Ovary (tissue), 9 donors: Measurements from ENCODE around the gene SPSB3. TPM values are rescaled to one million over a fixed set of nuclear protein-coding genes. Genes with fewer than 3 reads are reported as not detected.

Experiments
- DNase-seq, 5 donors: peaks; one replicate each; pipeline ENCODE4 v3.0.0-alpha.2; 2019 to 2020
- H3K27ac ChIP-seq, 2 donors: fragments of 200-600 bp; one replicate each; pipeline versions ENCODE4 v1.5.1 to v1.8.0; 2019 to 2022
- H3K27me3 ChIP-seq: fragments of 200-600 bp; one replicate; pipeline ENCODE4 v1.8.0; 2022
- H3K36me3 ChIP-seq: fragments of 200-600 bp; sonication (generic); one replicate; pipeline ENCODE4 v1.5.1; 2019
- H3K4me1 ChIP-seq: one replicate; pipeline ENCODE4 v1.8.1; 2013; ENCODE audit warnings: mild to moderate bottlenecking, moderate library complexity; ENCODE audit not compliant: insufficient read depth
- H3K4me3 ChIP-seq: fragments of 200-600 bp; sonication (generic); one replicate; pipeline ENCODE4 v1.5.1; 2017
- H3K9me3 ChIP-seq, 2 donors: fragments of 200-600 bp in 1 of 2; sonication (generic) in 1 of 2; one replicate each; pipeline versions ENCODE4 v1.5.1 to v1.8.1; 2013 to 2019; ENCODE audit warnings: mild to moderate bottlenecking in 1 of 2, moderate library complexity in 1 of 2
- EP300 ChIP-seq: sonication (generic); formaldehyde crosslinking; IDR thresholded peaks from one replicate; pipeline ENCODE4 v1.6.1; 2017; ENCODE audit warnings: antibody characterized with exemption
- POLR2A ChIP-seq: fragments of 450-650 bp; IDR thresholded peaks from one replicate; pipeline ENCODE4 v1.6.1; 2017; ENCODE audit warnings: antibody characterized with exemption, mild to moderate bottlenecking, moderate library complexity
- WGBS, 3 donors: extraction: QIAGEN DNeasy Blood & Tissue Kit in 1 of 3; methylation state at CpG; one replicate each; pipeline versions ENCODE4 v1.1.5 to v1.1.7; 2013 to 2017; 5-methylcytosine and 5-hydroxymethylcytosine counted together
- intact Hi-C, 4 donors: fragments of 100-400 bp; cut with DNase I; formaldehyde crosslinking; loops; one replicate each; pipeline versions ENCODE4 v1.11.0 to v1.15.1; 2022 to 2023
- microRNA-seq, 3 donors: library from miRNA; unstranded; fragments of <30 nt; microRNA quantifications; one replicate each; pipeline versions ENCODE4 to v1.2.0, GENCODE V29; 2019 to 2020
- polyA plus RNA-seq, 2 donors: library from polyadenylated mRNA; stranded (reverse); fragments of 200-250 nt in 1 of 2; fragments of 350-450 nt in 1 of 2; fragmentation: Illumina TruSeq in 1 of 2; extraction: RNeasy Lipid Tissue Mini Kit (QIAGEN cat#74804) in 1 of 2; gene quantifications; one replicate each; pipeline ENCODE4 v1.2.3, GENCODE V29; 2013 to 2014
- small RNA-seq: library from RNA; depleted of rRNA; stranded (forward); fragments of <200 nt; gene quantifications from one replicate; pipeline ENCODE3, GENCODE V24; 2016
- total RNA-seq, 7 donors: library from RNA; depleted of rRNA in 2 of 7; stranded (reverse); fragments of >200 nt in 2 of 7; fragmentation: NEBNext Ultra II Directional in 3 of 7; extraction: Animal tissue kit (Norgen Biotek cat#: 25700) in 3 of 7; gene quantifications; one replicate each; pipeline versions ENCODE4 v1.1.0 to v1.2.4, GENCODE V29; 2016 to 2023
- TF ChIP-seq, protein P1 (sequence below), 3 donors: fragments of 450-650 bp in 2 of 3; fragments of 200-600 bp in 1 of 3; IDR thresholded peaks; one replicate each; pipeline versions ENCODE4 v1.5.1 to v1.8.0; 2016 to 2022; ENCODE audit warnings: antibody characterized with exemption in 3 of 3, mild to moderate bottlenecking in 1 of 3
- donor health status: DM: no; HTN: no; CAD: no; lungs with moderate emphysema.
- donor health status: DM: no; HTN: no; CAD: no.
- donor health status: Bipolar disorder and iron deficiency.
- donor health status: DM: yes; HTN: yes; CAD: no.
- donor health status: DM: no; HTN: no; CAD: no.
- donor health status: DM: yes; HTN: yes; CAD: no.

Gene SPSB3
- total and polyA plus RNA-seq, 9 donors = 2.4 to 138 (median 57.6) TPM

- no peaks in the 10 kb centered on the region for H3K27me3 ChIP-seq
- no peak for DNase-seq
- no peaks in the 10 kb centered on the region for H3K4me1 ChIP-seq
- 90 to 95% (median 91%) methylated on average over 7 of the region's 7 CpGs for WGBS, 3 donors
- H3K36me3 ChIP-seq = no peaks in the 10 kb centered on the region
- TF ChIP-seq POLR2A (no peak), EP300 (no peak)
- TF ChIP-seq, protein P1, sequence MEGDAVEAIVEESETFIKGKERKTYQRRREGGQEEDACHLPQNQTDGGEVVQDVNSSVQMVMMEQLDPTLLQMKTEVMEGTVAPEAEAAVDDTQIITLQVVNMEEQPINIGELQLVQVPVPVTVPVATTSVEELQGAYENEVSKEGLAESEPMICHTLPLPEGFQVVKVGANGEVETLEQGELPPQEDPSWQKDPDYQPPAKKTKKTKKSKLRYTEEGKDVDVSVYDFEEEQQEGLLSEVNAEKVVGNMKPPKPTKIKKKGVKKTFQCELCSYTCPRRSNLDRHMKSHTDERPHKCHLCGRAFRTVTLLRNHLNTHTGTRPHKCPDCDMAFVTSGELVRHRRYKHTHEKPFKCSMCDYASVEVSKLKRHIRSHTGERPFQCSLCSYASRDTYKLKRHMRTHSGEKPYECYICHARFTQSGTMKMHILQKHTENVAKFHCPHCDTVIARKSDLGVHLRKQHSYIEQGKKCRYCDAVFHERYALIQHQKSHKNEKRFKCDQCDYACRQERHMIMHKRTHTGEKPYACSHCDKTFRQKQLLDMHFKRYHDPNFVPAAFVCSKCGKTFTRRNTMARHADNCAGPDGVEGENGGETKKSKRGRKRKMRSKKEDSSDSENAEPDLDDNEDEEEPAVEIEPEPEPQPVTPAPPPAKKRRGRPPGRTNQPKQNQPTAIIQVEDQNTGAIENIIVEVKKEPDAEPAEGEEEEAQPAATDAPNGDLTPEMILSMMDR (IDR thresholded peaks at IDR 0.05) = no peak
- intact Hi-C loops = no loop called here
- H3K27ac ChIP-seq = no peak overlapping the region
- H3K9me3 ChIP-seq = no peaks in the 10 kb centered on the region
- no peak overlapping the region for H3K4me3 ChIP-seq
Observed at GRCh38 chr16:1731073-1731472, 51.3 kb downstream of the SPSB3 start.

DNA sequence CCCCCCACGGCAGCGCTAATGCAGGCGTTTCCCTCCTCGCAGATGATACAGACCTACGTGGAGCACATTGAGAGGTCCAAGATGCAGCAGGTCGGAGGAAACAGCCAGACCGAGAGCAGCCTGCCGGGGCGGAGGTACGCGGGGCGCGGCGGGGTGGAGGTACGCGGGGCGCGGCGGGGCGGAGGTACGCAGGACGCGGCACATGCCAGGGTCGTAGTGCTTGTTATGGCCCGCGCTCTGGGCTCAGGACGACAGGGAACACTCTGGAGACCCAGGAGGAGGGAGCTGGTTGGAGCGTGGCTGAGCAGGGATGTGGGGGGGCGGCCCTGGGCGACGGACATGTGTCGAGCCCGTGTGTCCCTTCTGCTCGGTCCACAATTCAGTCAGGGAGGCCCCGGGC lies 52.9 kb downstream of the SPSB3 start:
- H3K36me3 ChIP-seq = no peaks in the 10 kb centered on the region
- intact Hi-C loops = no loop called here
- no peak for TF ChIP-seq EP300
- TF ChIP-seq, protein P1 (IDR thresholded peaks at IDR 0.05) = no peak
- no peak for TF ChIP-seq POLR2A
- no peaks in the 10 kb centered on the region for H3K4me1 ChIP-seq
- no peak overlapping the region for H3K4me3 ChIP-seq
- no peaks in the 10 kb centered on the region for H3K9me3 ChIP-seq
- H3K27me3 ChIP-seq = no peaks in the 10 kb centered on the region
- 90 to 94% (median 92%) methylated on average over 35 of the region's 35 CpGs for WGBS, 3 donors
- H3K27ac ChIP-seq = no peak overlapping the region
- DNase-seq = no peak

GRCh38 chr16:1729026-1729425 lies 53.3 kb downstream of the SPSB3 start:
- no peaks in the 10 kb centered on the region for H3K4me1 ChIP-seq
- no peaks in the 10 kb centered on the region for H3K36me3 ChIP-seq
- no peaks in the 10 kb centered on the region for H3K27me3 ChIP-seq
- TF ChIP-seq, protein P1 (IDR thresholded peaks at IDR 0.05) = no peak
- TF ChIP-seq POLR2A = no peak
- no peak for TF ChIP-seq EP300
- no peak overlapping the region for H3K4me3 ChIP-seq
- no peaks in the 10 kb centered on the region for H3K9me3 ChIP-seq
- H3K27ac ChIP-seq = no peak overlapping the region
- intact Hi-C loops = no loop called here
- WGBS, 3 donors = 92 to 95% (median 92%) methylated on average over 18 of the region's 18 CpGs
- no peak for DNase-seq

DNA sequence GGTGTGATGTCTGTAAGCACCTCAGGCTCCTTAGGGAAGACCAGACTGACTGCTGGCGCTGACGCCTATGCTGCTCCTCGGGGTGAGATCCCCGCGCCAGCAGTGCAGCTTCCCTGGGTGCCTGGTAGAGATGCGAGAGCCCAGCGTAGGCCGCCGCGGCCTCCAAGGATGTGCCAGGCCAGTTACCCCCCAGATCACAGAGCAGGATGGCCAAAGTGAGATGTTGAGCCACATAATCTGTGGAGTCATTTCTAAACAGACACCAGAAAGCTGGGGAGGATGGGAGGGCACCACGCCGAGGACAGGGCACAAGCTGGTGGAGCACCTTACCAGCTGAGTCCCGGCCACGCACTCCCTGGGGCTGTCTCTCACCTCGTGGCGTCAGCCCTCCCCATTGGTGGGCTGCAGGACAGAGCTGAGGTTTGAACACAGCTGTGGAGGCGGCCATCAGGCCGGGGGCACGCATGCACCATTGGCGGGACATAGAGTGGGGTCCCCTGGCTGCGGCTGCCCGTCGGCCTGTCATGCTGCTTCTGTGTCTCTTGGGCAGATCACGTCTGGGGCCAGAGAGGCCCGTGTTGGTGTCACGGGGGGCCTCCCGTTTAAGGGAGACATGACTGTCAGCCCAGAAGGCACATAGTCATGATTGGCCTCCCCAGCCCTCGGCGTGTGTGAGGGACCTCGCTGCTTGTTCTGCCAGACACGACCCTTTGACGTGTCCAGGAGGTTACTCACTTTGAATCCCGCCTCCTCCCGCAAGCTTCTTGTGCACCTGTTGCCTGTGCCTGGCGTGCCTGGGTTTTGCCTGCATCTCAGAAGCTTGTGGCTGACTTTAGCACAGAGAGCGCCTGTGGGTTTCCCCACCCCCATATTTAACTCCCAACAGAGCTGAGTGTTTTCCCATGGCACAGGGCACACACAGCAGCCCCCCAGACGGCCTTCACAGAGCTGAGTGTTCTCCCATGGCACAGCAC lies 54.4 kb downstream of the SPSB3 start:
- Histone ChIP-seq H3K4me1 (peaks cover under 1% of the 10 kb centered on the region), H3K27me3 (no peaks in the 10 kb centered on the region), H3K27ac (no peak overlapping the region), H3K4me3 (no peak overlapping the region), H3K9me3 (no peaks in the 10 kb centered on the region), H3K36me3 (no peaks in the 10 kb centered on the region)
- no peak for DNase-seq
- 89 to 90% (median 89%) methylated on average over 37 of the region's 37 CpGs for WGBS, 3 donors
- TF ChIP-seq, protein P1 (IDR thresholded peaks at IDR 0.05) = no peak
- TF ChIP-seq POLR2A (no peak), EP300 (no peak)
- intact Hi-C loops = no loop called here

Small RNA genes within 50 kb of the gene (microRNA-seq; reads per million reads assigned to microRNA genes)
- 0 to 0.47 (median 0) reads per million in 3 donors for gene MIR3177

Small RNA genes within 50 kb of the gene (small RNA-seq; reads per million reads assigned to genes)
- gene MIR3177 = not detected

Other genes with a start within 250 kb of the SPSB3 start
- gene TMEM204, start 248.9 kb downstream of the SPSB3 start, total RNA-seq = 10 to 100 TPM in 6 of 7 donors, 1 to 10 TPM in 1; 9.2 to 23.7 (median 13.8) TPM
- gene TMEM204, start 248.9 kb downstream of the SPSB3 start, polyA plus RNA-seq = 10 to 100 TPM in 1 of 2 donors, 1 to 10 TPM in 1; 6.5 to 35.5 TPM
- gene IFT140, start 170.5 kb downstream of the SPSB3 start, total RNA-seq = 10 to 100 TPM; 20.7 to 43.1 (median 30.5) TPM
- gene IFT140, start 170.5 kb downstream of the SPSB3 start, polyA plus RNA-seq = 10 to 100 TPM in 1 of 2 donors, 1 to 10 TPM in 1; 8.8 to 20.3 TPM
- gene CRAMP1, start 170.2 kb downstream of the SPSB3 start, total RNA-seq = 10 to 100 TPM in 5 of 7 donors, 1 to 10 TPM in 2; 7.4 to 21.0 (median 20.2) TPM
- gene CRAMP1, start 170.2 kb downstream of the SPSB3 start, polyA plus RNA-seq = 10 to 100 TPM in 1 of 2 donors, 1 to 10 TPM in 1; 6.9 to 11.2 TPM
- 10 to 100 TPM; 14.4 to 51.8 (median 44.1) TPM for gene JPT2, start 104.3 kb downstream of the SPSB3 start, total RNA-seq
- 10 to 100 TPM; 22.3 to 44.9 TPM for gene JPT2, start 104.3 kb downstream of the SPSB3 start, polyA plus RNA-seq
- gene MAPK8IP3, start 76.4 kb downstream of the SPSB3 start, total RNA-seq = 100 to 1,000 TPM in 1 of 7 donors, 10 to 100 TPM in 6; 50.3 to 117 (median 75.5) TPM
- gene MAPK8IP3, start 76.4 kb downstream of the SPSB3 start, polyA plus RNA-seq = 10 to 100 TPM in 1 of 2 donors, 1 to 10 TPM in 1; 7.0 to 60.8 TPM
- gene NME3, start 11.0 kb downstream of the SPSB3 start, total RNA-seq = 100 to 1,000 TPM in 1 of 7 donors, 10 to 100 TPM in 6; 68.6 to 129 (median 86.8) TPM
- gene NME3, start 11.0 kb downstream of the SPSB3 start, polyA plus RNA-seq = 100 to 1,000 TPM in 1 of 2 donors, not detected in 1; 128 TPM
- gene EME2, start 9.8 kb downstream of the SPSB3 start, total RNA-seq = 10 to 100 TPM in 6 of 7 donors, 1 to 10 TPM in 1; 6.2 to 19.2 (median 16.1) TPM
- gene EME2, start 9.8 kb downstream of the SPSB3 start, polyA plus RNA-seq = 1 to 10 TPM in 1 of 2 donors, under 1 TPM in 1; 0.83 to 4.6 TPM
- 10 to 100 TPM; 47.5 to 79.4 (median 53.6) TPM for gene MRPS34, start 9.4 kb downstream of the SPSB3 start, total RNA-seq
- gene MRPS34, start 9.4 kb downstream of the SPSB3 start, polyA plus RNA-seq = 10 to 100 TPM; 31.8 to 61.4 TPM
- 10 to 100 TPM; 42.8 to 72.0 (median 52.3) TPM for gene NUBP2, start 389 bp upstream of the SPSB3 start, total RNA-seq
- 10 to 100 TPM in 1 of 2 donors, under 1 TPM in 1; 0.50 to 76.5 TPM for gene NUBP2, start 389 bp upstream of the SPSB3 start, polyA plus RNA-seq
- gene IGFALS, start 11.1 kb upstream of the SPSB3 start, total RNA-seq = 1 to 10 TPM in 2 of 7 donors, under 1 TPM in 5; 0.20 to 1.8 (median 0.47) TPM
- gene IGFALS, start 11.1 kb upstream of the SPSB3 start, polyA plus RNA-seq = under 1 TPM in 1 of 2 donors, not detected in 1; 0.63 TPM
- gene HAGH, start 44.3 kb upstream of the SPSB3 start, total RNA-seq = 10 to 100 TPM; 22.8 to 70.2 (median 37.0) TPM
- 10 to 100 TPM in 1 of 2 donors, 1 to 10 TPM in 1; 7.7 to 38.2 TPM for gene HAGH, start 44.3 kb upstream of the SPSB3 start, polyA plus RNA-seq
- gene FAHD1, start 44.6 kb upstream of the SPSB3 start, total RNA-seq = 10 to 100 TPM; 11.0 to 22.1 (median 16.8) TPM
- 10 to 100 TPM; 11.0 to 14.0 TPM for gene FAHD1, start 44.6 kb upstream of the SPSB3 start, polyA plus RNA-seq
- gene MEIOB, start 89.6 kb upstream of the SPSB3 start, total RNA-seq = under 1 TPM in 2 of 7 donors, not detected in 5; 0.23 to 0.24 TPM
- under 1 TPM; 0.24 to 0.27 TPM for gene MEIOB, start 89.6 kb upstream of the SPSB3 start, polyA plus RNA-seq
- 1 to 10 TPM in 1 of 7 donors, under 1 TPM in 1, not detected in 5; 0.69 to 1.8 TPM for gene HS3ST6, start 135.8 kb upstream of the SPSB3 start, total RNA-seq
- not detected for gene HS3ST6, start 135.8 kb upstream of the SPSB3 start, polyA plus RNA-seq
- gene MSRB1, start 160.6 kb upstream of the SPSB3 start, total RNA-seq = 10 to 100 TPM; 12.2 to 27.5 (median 21.9) TPM
- 10 to 100 TPM in 1 of 2 donors, 1 to 10 TPM in 1; 6.7 to 31.1 TPM for gene MSRB1, start 160.6 kb upstream of the SPSB3 start, polyA plus RNA-seq
- not detected for gene RPL3L, start 172.1 kb upstream of the SPSB3 start, total RNA-seq
- gene RPL3L, start 172.1 kb upstream of the SPSB3 start, polyA plus RNA-seq = not detected
- 100 to 1,000 TPM in 3 of 7 donors, 10 to 100 TPM in 4; 81.5 to 133 (median 95.4) TPM for gene NDUFB10, start 177.0 kb upstream of the SPSB3 start, total RNA-seq
- 100 to 1,000 TPM; 152 to 176 TPM for gene NDUFB10, start 177.0 kb upstream of the SPSB3 start, polyA plus RNA-seq
- 1,000 to 10,000 TPM; 2,694 to 4,021 (median 3,788) TPM for gene RPS2, start 182.3 kb upstream of the SPSB3 start, total RNA-seq
- 1,000 to 10,000 TPM; 1,606 to 4,743 TPM for gene RPS2, start 182.3 kb upstream of the SPSB3 start, polyA plus RNA-seq
- gene RNF151, start 184.3 kb upstream of the SPSB3 start, total RNA-seq = under 1 TPM in 1 of 7 donors, not detected in 6; 0.32 TPM
- gene RNF151, start 184.3 kb upstream of the SPSB3 start, polyA plus RNA-seq = not detected
- gene TBL3, start 189.5 kb upstream of the SPSB3 start, total RNA-seq = 10 to 100 TPM; 28.9 to 48.0 (median 31.0) TPM
- gene TBL3, start 189.5 kb upstream of the SPSB3 start, polyA plus RNA-seq = 10 to 100 TPM in 1 of 2 donors, 1 to 10 TPM in 1; 2.1 to 40.6 TPM
- gene NOXO1, start 198.9 kb upstream of the SPSB3 start, total RNA-seq = 1 to 10 TPM in 1 of 7 donors, under 1 TPM in 3, not detected in 3; 0.36 to 1.3 (median 0.66) TPM
- under 1 TPM in 1 of 2 donors, not detected in 1; 0.48 TPM for gene NOXO1, start 198.9 kb upstream of the SPSB3 start, polyA plus RNA-seq
- gene GFER, start 201.6 kb upstream of the SPSB3 start, total RNA-seq = 10 to 100 TPM; 10.6 to 18.5 (median 14.0) TPM
- 10 to 100 TPM in 1 of 2 donors, 1 to 10 TPM in 1; 6.1 to 16.8 TPM for gene GFER, start 201.6 kb upstream of the SPSB3 start, polyA plus RNA-seq
- 1 to 10 TPM in 4 of 7 donors, under 1 TPM in 3; 0.50 to 4.0 (median 1.1) TPM for gene SYNGR3, start 207.4 kb upstream of the SPSB3 start, total RNA-seq
- gene SYNGR3, start 207.4 kb upstream of the SPSB3 start, polyA plus RNA-seq = under 1 TPM; 0.42 to 0.75 TPM
- gene ZNF598, start 227.2 kb upstream of the SPSB3 start, total RNA-seq = 10 to 100 TPM; 25.8 to 44.5 (median 30.3) TPM
- 10 to 100 TPM in 1 of 2 donors, under 1 TPM in 1; 0.95 to 26.7 TPM for gene ZNF598, start 227.2 kb upstream of the SPSB3 start, polyA plus RNA-seq
- 1 to 10 TPM in 1 of 7 donors, under 1 TPM in 2, not detected in 4; 0.46 to 1.1 (median 0.78) TPM for gene NPW, start 237.2 kb upstream of the SPSB3 start, total RNA-seq
- under 1 TPM in 1 of 2 donors, not detected in 1; 0.17 TPM for gene NPW, start 237.2 kb upstream of the SPSB3 start, polyA plus RNA-seq
- gene NHERF2, start 244.3 kb upstream of the SPSB3 start, total RNA-seq = 100 to 1,000 TPM in 1 of 7 donors, 10 to 100 TPM in 6; 25.0 to 118 (median 78.7) TPM
- 100 to 1,000 TPM in 1 of 2 donors, 1 to 10 TPM in 1; 6.3 to 101 TPM for gene NHERF2, start 244.3 kb upstream of the SPSB3 start, polyA plus RNA-seq